Activated T-cell treated with anti-CD3 and anti-CD28 coated beads for 4 hours (primary cell): ENCODE measurements around the gene RAB3IL1.
"Not testable (repeated sequence)": the region's sequence is repeated elsewhere in the genome, so short reads cannot be mapped to it uniquely, and the experiment has no call there.

Experiments
- DNase-seq: peaks from one replicate; pipeline ENCODE4 v3.0.0-alpha.2; 2020

Gene RAB3IL1

GRCh38 chr11:61917334-61918109 lies at the start of gene RAB3IL1:
Gene RAB3IL1 (minus strand): TSS chr11:61917566. CDS start chr11:61917367, 199 bp downstream.
- DNase-seq = no peak

- DNase-seq = no peak
These were observed 49.4 kb upstream of the RAB3IL1 start for GRCh38 chr11:61966734-61967115.

- DNase-seq = not testable (repeated sequence)
These were observed 47.4 kb upstream of the RAB3IL1 start for GRCh38 chr11:61964666-61965271.

GRCh38 chr11:61964058-61964665 lies 46.8 kb upstream of the RAB3IL1 start:
- DNase-seq = no peak

GRCh38 chr11:61963282-61964057 lies 46.1 kb upstream of the RAB3IL1 start:
- DNase-seq = no peak

- no peak for DNase-seq
These were observed 45.6 kb upstream of the RAB3IL1 start for GRCh38 chr11:61963016-61963281.

- DNase-seq = no peak
These were observed 45.0 kb upstream of the RAB3IL1 start for GRCh38 chr11:61962213-61963015.

GRCh38 chr11:61961570-61962212 lies 44.3 kb upstream of the RAB3IL1 start:
- no peak for DNase-seq

- DNase-seq = no peak
These were observed 43.2 kb upstream of the RAB3IL1 start for GRCh38 chr11:61960532-61960931.

- no peak for DNase-seq
These were observed 42.3 kb upstream of the RAB3IL1 start for GRCh38 chr11:61959678-61960077.

- no peak for DNase-seq
These were observed 41.7 kb upstream of the RAB3IL1 start for GRCh38 chr11:61959114-61959513.

- DNase-seq = no peak
These were observed 41.2 kb upstream of the RAB3IL1 start for GRCh38 chr11:61958590-61958989.

GRCh38 chr11:61957021-61957770 lies 39.8 kb upstream of the RAB3IL1 start:
- no peak for DNase-seq

- DNase-seq = no peak
These were observed 39.0 kb upstream of the RAB3IL1 start for GRCh38 chr11:61956191-61957020.

GRCh38 chr11:61955422-61956135 lies 38.2 kb upstream of the RAB3IL1 start:
- no peak for DNase-seq

- no peak for DNase-seq
These were observed 37.6 kb upstream of the RAB3IL1 start for GRCh38 chr11:61954851-61955421.

GRCh38 chr11:61954106-61954850 lies 36.9 kb upstream of the RAB3IL1 start:
- DNase-seq = no peak

GRCh38 chr11:61953632-61954031 lies 36.3 kb upstream of the RAB3IL1 start:
- not testable (repeated sequence) for DNase-seq

- DNase-seq = no peak
These were observed 35.5 kb upstream of the RAB3IL1 start for GRCh38 chr11:61952882-61953281.
